ENCODE results near the gene DCLK2.

Gene DCLK2

DNA sequence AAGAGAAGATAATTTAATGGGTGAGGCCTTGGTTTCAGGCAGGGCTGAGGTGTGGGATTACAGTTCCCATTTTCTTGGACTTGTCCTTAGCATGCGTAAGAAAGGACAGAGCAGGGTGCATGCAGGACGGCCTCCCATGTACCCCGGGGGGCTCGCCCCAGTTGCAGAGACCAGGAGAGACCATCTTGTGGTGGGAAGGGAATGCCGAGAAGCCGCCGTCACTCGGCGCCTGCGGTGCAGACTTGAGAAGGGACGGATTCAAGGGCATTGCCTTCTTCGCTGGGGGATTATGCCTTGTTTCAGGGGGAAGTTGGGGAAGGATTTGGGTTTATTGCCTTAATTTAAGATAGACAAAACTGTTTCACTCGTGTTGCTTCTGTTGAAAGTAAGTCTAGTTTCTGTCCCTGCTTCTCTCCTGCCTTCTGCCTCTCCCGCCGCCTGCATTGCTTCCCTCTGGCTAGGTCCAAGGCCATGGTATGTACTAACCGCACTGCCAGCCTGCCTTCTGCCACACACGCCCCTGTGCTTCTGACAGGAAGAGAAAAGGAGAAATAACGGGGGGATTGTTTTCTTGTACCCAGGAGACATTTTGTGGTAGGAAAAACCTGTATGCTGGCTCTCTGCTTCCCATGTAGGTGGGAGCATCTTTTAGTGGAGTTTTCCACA, 175.9 kb downstream of the DCLK2 start:
- Histone ChIP-seq H3K4me1 (peaks cover 0 to 8% (median 0%) of the 10 kb centered on the region in 10 experiments; a peak in 6 of 20 replicates), H3K4me2 (peak overlapping the region in 3 of 11 experiments; percentile 22 to 41 (median 32); a peak in 4 of 22 replicates), H3K27ac (no peak overlapping the region), H4K20me1 (no peaks in the 10 kb centered on the region), H3K9ac (no peak overlapping the region), H3K9me3 (replicated peaks in 1 of 11) (no peaks in the 10 kb centered on the region), H3K36me3 (peaks cover 0 to 13% (median 0%) of the 10 kb centered on the region in 11 experiments; a peak in 1 of 22 replicates), H3K27me3 (no peaks in the 10 kb centered on the region), H3K4me3 (no peak overlapping the region)
- no peak for TF ChIP-seq Cebpa-rat (IDR thresholded peaks at IDR 0.05)

DNA sequence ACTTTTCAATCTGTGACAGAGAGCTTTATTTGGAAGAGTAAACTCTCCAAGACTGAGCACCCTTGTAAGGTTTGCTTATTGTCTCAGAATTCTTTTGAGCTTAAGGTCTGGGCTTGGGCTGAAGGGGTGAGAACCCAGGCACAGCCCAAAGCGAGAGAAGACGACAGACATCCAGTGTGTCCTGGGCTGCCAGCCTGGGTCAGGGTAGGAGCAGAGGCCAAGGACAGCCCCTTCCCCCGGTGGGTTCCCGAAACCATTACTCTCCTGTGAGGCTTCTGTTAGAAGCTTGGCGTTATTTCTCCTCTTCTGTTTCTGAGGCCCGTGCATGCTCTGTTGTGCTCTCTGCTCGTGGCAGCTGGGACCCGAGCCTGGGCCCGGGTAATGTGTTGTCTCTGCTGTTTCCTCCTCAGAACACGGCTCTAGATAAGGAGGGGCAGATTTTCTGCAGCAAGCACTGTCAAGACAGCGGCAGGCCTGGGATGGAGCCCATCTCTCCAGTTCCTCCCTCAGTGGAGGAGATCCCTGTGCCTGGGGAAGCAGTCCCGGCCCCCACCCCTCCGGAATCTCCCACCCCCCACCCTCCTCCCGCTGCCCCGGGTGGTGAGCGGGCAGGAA, 177.5 kb downstream of the DCLK2 start:
- Histone ChIP-seq H3K4me2 (no peak overlapping the region), H3K27me3 (no peaks in the 10 kb centered on the region), H3K4me3 (no peak overlapping the region), H3K27ac (no peak overlapping the region), H4K20me1 (no peaks in the 10 kb centered on the region), H3K9ac (no peak overlapping the region), H3K4me1 (peaks cover 0 to 8% (median 0%) of the 10 kb centered on the region in 10 experiments; a peak in 6 of 20 replicates), H3K9me3 (replicated peaks in 1 of 11) (no peaks in the 10 kb centered on the region), H3K36me3 (peaks cover 0 to 21% (median 0%) of the 10 kb centered on the region in 11 experiments; a peak in 1 of 22 replicates)
- TF ChIP-seq Cebpa-rat (IDR thresholded peaks at IDR 0.05): no peak

DNA sequence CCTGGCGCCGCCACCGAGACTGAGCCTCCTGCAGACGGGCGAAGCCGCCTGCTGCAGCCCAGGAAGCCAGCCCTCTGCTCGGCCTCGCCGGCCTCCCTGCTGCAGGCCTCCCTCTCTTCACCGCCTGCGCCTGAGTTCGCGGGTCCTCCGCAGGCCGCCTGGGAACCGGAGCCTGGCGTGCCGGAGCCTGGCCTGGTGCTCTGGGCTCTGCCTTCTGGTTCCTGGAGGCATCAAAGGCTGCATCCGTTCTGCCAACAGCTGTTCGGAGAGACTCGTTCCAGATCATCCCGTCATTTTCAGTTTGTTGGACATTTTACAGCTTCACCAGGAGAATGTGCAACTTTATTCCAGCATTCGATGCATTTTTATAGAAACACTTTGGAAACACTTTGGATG, 178.0 kb downstream of the DCLK2 start:
- TF ChIP-seq Cebpa-rat (IDR thresholded peaks at IDR 0.05): no peak
- Histone ChIP-seq H3K4me2 (no peak overlapping the region), H3K4me1 (peaks cover 0 to 8% (median 0%) of the 10 kb centered on the region in 10 experiments; a peak in 6 of 20 replicates), H3K9ac (no peak overlapping the region), H3K27ac (no peak overlapping the region), H3K4me3 (no peak overlapping the region), H3K36me3 (peaks cover 0 to 21% (median 0%) of the 10 kb centered on the region in 11 experiments; a peak in 1 of 22 replicates), H4K20me1 (no peaks in the 10 kb centered on the region), H3K27me3 (no peaks in the 10 kb centered on the region), H3K9me3 (replicated peaks in 1 of 11) (no peaks in the 10 kb centered on the region)

DNA sequence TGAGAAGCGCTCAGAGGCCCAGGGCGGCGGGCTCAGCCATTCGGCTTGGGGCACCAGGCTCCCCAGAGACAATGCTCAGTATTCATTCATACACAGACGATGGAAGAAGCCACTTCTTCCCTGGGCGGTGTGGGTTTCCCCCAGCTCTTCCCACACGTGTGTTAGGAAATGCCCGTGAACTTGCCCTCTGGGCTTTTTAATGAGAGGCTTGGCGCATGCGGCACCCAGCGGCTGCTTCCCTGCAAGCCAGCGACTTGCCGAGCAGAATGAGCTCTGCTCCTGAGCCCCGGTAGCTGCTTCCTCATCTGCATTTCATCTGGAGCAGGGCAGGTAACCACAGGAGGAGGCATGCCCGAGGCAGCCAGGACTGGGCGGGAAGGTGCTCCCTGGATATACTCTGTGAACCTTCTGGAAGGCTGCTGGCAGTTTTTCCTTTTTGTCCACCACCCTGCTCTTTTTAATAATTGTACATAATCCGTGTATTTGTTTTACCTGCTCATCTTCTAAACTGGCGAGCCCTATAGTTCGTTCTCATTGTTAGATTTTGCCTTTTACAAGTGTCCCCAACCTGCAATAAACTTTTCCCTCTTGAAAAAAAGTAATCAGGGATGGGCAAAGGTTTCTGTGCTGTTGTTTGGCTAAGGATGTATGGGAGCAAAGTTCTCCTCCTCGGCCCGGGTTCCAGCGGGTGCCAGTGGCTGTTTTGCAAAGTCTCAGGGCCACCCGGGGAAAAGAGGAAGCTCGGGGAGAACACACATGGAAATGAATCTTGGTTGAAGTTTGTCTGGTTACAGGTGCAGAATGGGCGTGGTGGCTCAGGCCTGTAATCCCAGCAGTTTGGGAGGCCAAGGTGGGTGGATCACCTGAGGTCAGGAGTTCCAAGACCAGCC, 178.8 kb downstream of the DCLK2 start:
- Histone ChIP-seq H3K27ac (no peak overlapping the region), H3K4me2 (no peak overlapping the region), H4K20me1 (no peaks in the 10 kb centered on the region), H3K9me3 (replicated peaks in 1 of 11) (no peaks in the 10 kb centered on the region), H3K27me3 (no peaks in the 10 kb centered on the region), H3K4me3 (no peak overlapping the region), H3K36me3 (peaks cover 0 to 21% (median 0%) of the 10 kb centered on the region in 11 experiments; a peak in 1 of 22 replicates), H3K4me1 (peaks cover 0 to 8% (median 0%) of the 10 kb centered on the region in 10 experiments; a peak in 6 of 20 replicates), H3K9ac (no peak overlapping the region)
- no peak for TF ChIP-seq Cebpa-rat (IDR thresholded peaks at IDR 0.05)

DNA sequence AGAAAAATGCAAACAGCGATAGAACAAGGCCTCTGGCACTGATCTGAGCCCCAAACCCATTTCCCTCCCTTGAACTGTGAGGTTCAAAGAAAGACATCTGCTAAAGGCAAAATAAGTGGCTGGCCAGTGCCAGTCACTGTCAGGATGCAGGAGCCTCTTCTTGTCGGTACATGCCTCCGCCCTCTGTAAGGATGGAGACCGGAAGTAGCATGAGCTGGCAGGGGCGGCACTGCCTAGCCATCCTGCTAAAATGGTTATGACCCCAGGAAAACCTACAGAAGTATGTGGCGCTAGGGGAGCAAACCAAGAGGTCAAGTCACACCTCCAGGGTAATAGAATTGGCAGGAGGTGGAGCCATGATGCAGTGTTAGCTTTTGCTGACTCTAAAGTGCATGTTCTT, 180.3 kb downstream of the DCLK2 start:
- H3K36me3 ChIP-seq: peaks cover 0 to 26% (median 0%) of the 10 kb centered on the region in 11 experiments; a peak in 2 of 22 replicates
- H4K20me1 ChIP-seq: no peaks in the 10 kb centered on the region
- H3K9me3 ChIP-seq (replicated peaks in 1 of 11): no peaks in the 10 kb centered on the region
- H3K4me1 ChIP-seq: peaks cover 0 to 8% (median 0%) of the 10 kb centered on the region in 10 experiments; a peak in 6 of 20 replicates
- H3K9ac ChIP-seq: no peak overlapping the region
- H3K27me3 ChIP-seq: no peaks in the 10 kb centered on the region
- no peak for TF ChIP-seq Cebpa-rat (IDR thresholded peaks at IDR 0.05)
- no peak overlapping the region for H3K27ac ChIP-seq
- H3K4me3 ChIP-seq: no peak overlapping the region
- H3K4me2 ChIP-seq: no peak overlapping the region

DNA sequence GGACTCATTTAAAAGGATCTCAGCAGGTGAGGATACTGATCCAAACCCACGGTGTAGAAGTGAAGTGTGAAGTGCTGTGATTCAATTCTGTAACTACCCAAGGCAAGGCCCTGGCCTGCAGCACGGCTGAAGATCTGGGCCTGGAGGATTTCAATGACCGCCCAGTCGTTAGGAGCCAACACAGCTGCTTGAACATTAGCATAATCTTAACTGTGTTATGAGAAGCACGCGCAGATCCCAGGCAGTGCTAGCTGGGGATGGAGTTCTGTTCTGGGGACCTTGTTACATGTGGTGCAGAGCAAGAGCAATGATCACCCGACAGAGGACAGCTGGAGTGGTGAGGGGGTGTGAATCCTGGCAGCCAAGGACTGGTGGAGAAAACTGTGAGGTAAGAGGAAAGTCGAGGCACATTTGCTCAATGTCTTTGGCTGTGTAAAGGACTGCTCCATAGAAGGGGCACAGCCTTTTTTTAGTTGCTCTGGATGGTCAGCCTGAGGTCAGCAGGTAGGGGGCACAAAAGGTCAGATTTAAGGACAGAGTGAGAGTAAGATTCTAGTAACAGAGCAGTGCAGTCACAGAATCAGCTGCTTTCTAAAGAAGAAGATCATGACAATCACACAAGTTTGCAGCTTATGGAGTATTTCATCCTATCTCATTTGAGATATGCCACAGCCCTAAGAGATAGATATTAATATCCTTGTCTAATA, 181.8 kb downstream of the DCLK2 start:
- Histone ChIP-seq H3K4me2 (no peak overlapping the region), H3K27ac (no peak overlapping the region), H3K4me1 (no peaks in the 10 kb centered on the region), H3K9me3 (replicated peaks in 1 of 11) (no peaks in the 10 kb centered on the region), H3K36me3 (peaks cover 0 to 21% (median 5%) of the 10 kb centered on the region in 11 experiments; a peak in 6 of 22 replicates), H3K27me3 (no peaks in the 10 kb centered on the region), H3K9ac (no peak overlapping the region), H4K20me1 (no peaks in the 10 kb centered on the region), H3K4me3 (no peak overlapping the region)
- TF ChIP-seq Cebpa-rat (IDR thresholded peaks at IDR 0.05): no peak

DNA sequence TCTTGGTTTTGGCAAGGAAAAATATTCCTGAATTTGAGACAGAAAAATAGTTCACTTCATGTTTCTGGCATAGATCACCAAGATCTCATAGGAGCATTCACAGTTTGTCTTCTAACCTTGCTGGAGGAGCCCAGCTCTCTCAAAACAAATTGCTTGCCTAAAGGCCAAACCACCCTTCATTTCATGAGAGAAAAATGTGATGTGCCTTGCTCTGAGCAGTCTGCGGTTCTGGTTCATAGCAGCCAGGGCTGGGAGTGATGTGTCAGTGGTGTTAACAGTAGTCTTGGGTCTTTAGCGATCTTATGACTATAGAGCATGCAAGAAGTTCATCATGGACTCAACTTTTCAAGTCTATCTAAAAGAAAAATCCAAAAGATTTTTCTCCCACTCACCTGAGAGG, 183.3 kb downstream of the DCLK2 start:
- Histone ChIP-seq H3K9ac (no peak overlapping the region), H3K27ac (no peak overlapping the region), H3K27me3 (no peaks in the 10 kb centered on the region), H4K20me1 (no peaks in the 10 kb centered on the region), H3K4me2 (no peak overlapping the region), H3K4me3 (no peak overlapping the region), H3K4me1 (no peaks in the 10 kb centered on the region), H3K9me3 (replicated peaks in 1 of 11) (no peaks in the 10 kb centered on the region), H3K36me3 (peaks cover 0 to 32% (median 15%) of the 10 kb centered on the region in 11 experiments; a peak in 13 of 22 replicates)
- TF ChIP-seq Cebpa-rat (IDR thresholded peaks at IDR 0.05): no peak

DNA sequence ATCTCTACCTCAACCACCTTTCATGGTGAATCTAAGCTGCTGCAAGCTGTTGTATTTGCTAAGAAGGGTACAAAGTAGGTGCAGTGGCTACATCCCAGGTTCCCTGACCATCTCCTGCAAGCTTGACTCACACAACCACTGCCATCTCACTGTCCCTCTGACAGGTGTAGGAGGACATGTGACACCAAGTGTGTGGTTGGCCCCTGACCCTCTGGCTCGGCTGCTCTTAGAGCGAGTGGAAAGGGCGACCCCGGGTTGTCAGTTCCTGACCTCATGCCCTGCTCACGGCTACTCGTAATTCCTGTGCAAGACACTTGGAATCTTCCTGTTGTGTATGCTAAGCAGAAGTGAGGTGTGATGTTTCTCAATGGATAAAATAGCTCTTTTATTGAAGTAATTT, 184.4 kb downstream of the DCLK2 start:
- Histone ChIP-seq H3K27me3 (no peaks in the 10 kb centered on the region), H3K4me2 (no peak overlapping the region), H3K4me3 (no peak overlapping the region), H3K9me3 (replicated peaks in 1 of 11) (no peaks in the 10 kb centered on the region), H3K9ac (no peak overlapping the region), H4K20me1 (no peaks in the 10 kb centered on the region), H3K4me1 (no peaks in the 10 kb centered on the region), H3K27ac (no peak overlapping the region), H3K36me3 (peaks cover 0 to 28% (median 13%) of the 10 kb centered on the region in 11 experiments; a peak in 13 of 22 replicates)
- no peak for TF ChIP-seq Cebpa-rat (IDR thresholded peaks at IDR 0.05)
